ELR (cell line): ENCODE data around the gene CMKLR1.

ENCODE experiments used
- DNase-seq: peaks from one replicate; pipeline ENCODE4 v3.0.0-alpha.2; 2015; ENCODE audit warnings: low read depth

Gene CMKLR1

DNA sequence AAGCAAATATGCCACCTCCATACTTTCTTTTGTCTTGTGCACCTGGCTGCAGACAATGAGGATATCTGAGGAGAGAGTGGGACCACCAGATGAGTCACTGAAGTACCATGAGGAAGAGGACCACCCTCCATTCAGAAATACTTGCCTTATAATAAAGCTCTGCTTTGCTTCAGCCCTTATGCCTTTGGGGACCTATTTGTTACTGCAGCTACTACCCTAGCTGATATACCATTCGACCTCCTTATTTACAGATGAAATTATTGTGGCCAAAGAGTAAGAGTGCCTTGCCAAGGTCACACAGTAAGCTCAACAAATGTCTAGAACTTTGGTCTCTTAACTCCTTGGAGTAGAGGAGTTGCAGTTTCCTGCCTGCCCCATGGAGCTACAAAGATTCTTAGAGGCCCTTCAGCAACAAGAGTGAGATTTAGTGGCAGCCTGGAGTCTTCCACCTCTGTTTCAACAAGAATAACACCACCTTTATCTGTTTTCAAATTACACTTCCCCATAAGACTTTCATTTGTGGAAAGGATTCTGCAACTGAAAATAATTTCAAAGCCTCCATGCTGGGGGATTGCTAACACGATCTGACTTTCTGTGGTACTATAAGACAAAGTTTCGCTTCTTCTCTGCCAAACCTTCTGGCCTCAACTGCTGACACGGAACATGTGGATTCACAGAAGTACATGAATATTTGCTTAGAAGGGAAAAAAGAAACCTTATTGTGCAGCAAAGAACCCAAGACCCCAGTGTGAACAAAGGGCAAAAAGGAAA lies 3.6 kb downstream of the CMKLR1 start:
- no peak for DNase-seq

DNA sequence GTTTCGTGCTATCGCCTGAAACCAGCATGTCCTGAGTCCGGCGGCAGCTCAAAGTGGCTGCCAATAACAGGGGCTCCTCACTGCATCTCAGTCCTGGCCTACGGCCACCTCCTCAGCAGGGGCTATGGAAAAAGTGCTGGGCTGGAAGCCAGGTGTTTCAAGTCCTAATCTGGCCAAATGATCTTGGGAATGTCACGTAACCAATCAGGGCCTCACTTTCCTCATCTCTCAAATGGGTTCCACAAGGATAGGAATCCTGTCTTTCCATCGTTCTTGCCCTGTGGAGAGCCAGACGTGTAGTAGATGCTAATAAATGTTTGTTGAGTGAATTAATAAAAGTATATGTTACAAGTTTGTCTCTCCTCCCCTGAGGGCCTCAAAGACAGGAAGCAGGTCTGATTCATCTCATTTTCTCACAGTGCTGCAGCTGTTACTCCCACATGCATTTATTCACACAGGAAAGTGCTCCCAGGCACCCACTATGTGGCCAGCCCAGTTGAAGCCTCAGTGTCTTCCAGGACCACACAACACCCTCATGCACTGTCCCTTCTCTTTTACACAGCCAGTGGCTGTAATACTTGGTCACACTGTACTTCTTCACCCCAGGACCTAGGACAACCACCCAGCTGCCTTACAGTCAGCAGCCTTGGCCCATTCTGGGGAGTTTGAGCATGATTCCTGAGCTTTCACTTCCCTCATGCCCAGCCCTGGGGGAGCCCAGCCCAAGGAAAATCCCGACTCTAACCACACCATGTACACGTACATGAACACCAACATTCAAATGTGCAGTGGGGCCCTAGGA lies 5.0 kb downstream of the CMKLR1 start:
- peak; percentile 54 for DNase-seq

DNA sequence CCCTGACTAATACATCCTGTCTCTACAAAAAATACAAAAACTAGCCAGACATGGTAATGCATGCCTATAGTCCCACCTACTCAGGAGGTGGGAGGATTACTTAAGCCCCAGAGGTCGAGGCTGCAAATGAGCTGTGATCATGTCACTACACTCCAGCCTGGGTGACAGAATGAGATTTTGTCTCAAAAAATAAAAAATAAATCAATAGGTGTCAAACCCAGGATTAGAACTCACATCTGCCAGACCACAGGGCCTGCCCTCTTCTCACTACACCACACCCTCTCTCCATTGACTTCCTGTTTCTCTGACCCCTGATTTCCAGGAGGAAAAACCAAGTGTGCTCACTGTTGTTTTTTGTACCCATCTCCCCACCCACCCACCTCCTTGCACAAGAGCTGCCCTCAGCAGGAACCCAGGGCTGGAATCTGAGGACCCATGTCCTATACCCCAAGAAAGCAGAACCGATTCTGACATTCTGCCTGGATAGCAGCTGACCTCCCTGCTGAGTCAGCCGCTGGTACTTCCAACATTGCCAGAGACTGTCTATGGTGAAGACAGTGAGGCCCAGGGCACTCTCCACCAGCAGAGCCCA lies 6.2 kb downstream of the CMKLR1 start:
- DNase-seq: peak; percentile 27

DNA sequence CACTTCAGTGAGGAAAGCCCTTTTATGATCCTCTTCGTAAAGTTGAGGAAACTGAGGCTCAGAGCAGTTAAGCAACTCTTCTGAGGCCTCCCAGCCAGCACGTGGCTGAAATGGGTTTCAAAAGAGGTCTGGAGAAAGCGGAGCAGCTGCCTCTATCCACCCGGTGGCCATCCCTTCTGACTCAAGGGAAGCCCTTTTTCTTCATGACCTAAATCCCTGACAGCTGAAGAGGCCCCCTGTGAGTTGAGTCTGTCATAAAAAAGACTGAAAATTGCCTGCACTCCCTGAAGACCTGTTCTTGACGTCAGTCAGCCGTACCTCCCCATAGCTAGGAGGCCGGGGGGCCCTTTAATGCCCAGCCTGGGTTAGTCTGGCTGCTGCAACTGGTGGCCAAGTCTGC lies 10.7 kb downstream of the CMKLR1 start:
- DNase-seq: no peak

DNA sequence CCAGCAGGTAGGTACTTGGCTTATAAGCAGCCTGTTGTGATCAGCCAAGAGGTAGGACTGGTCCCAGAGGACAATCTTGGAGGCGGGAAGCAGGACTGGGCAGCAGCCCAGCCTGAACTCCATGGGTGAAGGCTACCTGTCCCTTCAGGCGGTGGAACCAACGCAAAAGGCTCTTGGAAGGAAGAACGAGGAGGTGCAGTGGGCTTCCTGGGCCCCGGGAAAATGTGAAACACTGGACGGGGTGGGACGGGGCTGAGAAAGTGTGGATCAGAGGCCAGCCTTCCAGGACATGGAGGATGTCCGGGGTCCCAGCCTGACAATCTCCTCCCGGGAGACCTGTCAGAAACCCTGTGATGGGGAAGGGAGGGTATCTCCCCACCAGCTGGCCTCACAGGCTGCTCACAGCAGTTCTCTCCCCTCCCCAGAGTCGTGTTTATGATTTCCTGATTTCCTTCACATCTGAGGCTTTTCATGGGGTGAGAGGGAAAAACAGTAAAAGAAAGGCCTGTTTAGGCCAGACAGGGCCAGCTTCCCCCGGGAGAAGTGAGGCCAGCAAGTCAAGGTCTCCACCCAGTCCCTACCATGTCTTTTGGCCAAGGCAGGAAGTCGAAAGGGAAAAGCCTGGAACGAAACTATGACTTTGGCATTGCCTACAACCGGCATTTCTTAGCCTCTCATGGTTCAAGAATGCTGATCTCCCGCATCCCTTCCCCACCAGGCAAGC lies 11.3 kb downstream of the CMKLR1 start:
- DNase-seq: no peak

DNA sequence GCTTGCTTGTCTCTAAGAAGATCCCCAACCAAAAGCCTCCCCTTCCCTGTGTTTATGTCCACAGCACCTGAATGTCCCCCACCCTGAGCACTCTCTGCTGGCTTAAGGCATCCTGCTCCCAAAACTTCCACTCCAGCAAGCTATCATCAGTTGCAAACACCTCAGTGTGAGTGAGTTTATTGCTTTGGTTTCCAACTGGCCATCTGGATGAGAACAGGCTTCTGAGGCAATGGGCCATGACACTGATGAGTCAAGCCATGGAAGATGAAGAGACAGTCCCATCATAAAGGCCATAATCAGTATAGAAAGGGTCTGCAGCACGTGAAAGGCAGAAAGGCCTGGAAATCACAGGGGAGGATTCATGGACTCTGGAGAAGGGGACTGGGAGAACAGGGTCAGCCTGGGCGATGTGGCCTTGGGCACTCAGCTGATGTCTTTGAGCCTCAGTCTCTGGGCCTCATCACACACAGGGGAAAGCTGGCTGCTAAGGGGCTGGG lies 12.8 kb downstream of the CMKLR1 start:
- no peak for DNase-seq

DNA sequence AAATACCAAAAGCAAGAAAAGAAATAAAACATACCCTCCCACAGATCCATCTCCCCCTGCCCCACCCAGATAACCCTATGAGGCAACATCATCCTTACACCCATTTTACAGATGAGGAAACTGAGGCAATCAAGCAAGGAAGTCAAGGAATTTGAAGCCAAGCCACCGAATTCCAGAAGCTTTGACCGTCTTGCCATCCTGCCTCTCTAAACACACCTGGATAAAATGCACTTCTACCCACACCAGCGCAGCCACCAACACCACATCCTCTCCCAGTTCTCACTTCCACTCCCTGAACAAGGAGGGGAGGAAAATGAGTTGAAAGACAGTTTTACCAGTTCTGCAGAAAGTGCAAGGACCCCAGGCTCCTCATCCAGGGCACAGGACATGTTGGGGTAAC lies 13.6 kb downstream of the CMKLR1 start:
- no peak for DNase-seq

DNA sequence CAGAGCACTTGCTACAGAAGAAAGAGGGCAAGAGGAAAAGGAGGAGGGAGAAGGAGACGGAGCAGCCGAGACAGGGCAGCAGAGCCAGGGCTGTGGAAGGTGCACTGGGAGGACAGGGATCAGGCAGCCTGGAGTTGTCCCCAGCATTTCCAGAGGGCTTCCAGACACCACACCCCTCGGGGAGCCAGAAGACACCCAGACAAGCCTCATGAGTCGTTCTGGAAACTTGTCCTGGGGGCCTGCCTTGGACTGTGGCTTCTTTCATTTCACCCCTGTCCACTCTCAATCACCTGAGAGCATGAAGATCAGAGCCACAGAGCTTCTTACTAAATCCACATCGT lies 14.1 kb downstream of the CMKLR1 start:
- DNase-seq: no peak

DNA sequence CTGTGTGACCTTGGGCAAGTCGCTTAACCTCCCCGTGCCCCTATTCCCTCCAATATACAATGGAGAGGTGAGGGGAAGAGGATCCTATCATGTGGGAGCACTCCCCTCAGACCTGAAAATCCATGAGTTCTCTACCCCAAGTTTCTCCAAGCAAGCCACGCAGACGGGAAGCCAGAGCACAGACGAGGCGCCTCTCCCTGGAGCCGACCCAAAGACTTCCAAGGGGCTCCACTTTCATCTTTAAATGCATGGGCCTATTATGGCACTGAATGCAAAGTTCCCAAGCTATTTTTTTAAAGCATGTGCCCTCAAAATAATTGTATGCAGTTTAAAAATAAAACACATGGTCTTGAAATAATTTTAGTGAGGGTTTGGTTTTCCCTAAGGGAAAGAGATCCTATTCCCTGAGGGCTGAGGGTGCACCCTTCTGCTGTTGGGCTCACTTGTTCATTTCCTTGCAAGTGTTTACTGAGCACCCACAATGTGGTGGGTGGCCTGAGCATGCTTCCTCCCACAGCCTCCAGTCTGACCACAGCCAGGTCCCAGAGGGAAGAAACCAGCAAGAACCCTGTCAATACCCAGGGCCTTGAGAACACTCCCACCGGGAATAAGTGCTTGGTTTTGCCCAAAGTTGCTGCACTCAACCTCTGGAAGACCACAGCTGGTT lies 14.6 kb downstream of the CMKLR1 start:
- DNase-seq: no peak

DNA sequence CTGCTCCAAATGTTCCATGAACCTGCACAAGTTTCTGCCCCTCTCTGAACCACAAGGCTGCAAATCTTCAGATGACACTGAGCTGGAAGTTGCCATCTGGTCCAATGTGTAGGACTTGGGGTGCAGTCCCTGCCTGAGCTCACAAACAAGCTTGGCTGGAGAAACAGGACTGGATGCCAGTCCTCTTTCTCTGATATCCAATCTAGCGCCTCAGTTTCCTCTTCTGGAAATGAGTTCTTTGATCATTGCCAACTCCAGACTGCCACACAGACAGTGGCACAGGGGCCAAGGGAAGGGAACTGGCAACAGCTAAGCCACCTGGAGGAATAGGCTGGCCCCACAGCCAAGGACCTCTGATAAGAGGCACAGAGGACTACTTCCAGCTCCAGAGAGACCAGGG lies 15.5 kb downstream of the CMKLR1 start:
- DNase-seq: no peak

DNA sequence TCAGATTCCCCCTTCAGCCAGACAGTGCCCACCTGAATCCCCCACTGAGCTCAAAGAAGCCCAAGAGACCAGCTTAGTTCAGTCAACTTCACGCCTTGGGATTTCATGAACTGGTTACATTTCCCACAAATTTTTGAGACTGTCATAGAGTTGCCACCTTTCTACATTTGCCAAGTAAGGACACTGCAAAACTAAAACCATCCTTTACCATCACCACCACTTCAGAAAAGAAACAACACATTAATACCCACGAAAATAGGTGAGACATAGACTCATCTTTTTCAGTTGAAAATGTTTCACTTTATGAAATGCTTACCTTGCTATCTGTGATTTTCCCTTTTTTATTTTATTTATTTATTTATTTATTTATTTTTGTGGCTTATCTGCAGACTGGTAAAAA lies 16.1 kb downstream of the CMKLR1 start:
- DNase-seq: no peak

DNA sequence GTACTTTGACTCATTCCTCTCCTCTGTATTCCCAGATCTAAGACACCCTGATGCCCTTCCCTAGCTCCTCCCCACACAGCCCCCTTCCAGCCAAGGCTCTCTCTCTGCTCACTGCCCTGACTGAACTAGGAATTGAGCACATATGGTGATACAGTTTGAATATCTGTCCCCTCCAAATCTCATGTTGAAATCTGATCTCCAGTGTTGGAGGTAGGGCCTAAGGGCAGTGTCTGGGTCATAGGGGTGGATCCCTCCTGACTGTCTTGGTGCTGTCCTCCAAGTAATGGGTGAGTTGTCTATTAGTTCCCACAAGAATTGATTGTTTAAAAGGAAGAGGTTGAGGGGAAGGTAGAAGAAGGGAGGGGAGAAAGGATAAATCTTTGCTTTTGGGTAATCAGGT lies 17.4 kb downstream of the CMKLR1 start:
- no peak for DNase-seq

DNA sequence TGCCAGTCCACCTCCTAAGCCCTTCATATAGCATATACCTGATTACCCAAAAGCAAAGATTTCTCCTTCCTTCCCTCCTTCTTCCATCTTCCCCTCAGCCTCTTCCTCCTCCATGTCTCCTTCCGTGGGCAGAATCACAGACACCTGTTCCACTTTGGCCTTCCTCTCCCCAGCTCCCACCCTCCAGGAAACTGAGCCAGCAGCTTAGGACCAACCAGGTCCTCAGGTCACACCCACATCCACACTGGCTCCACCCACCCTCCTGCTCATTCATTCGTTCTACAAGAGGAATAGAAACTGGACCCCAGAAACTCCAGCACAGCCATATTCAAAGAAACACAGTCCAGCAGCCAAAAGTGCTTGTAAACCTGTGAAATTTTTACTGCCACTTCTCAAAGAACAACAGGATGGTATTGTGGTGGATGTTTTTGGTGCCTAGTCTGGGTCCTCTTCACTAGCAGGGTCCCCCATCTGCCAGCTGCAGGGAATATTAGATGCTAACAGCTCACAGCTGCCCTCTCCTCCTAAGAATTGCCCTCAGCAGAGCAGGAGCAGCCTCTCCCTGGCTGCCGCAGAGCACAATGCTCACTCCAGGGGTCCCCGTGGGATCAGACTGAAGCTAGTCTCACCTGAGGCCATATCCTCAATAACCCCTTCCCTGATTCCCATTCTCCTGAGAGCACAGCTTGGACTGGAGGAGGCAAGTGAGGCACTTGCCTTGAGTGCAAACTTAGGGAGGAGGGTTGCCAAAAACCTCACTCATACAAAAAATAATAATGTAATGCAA lies 18.4 kb downstream of the CMKLR1 start:
- no peak for DNase-seq

DNA sequence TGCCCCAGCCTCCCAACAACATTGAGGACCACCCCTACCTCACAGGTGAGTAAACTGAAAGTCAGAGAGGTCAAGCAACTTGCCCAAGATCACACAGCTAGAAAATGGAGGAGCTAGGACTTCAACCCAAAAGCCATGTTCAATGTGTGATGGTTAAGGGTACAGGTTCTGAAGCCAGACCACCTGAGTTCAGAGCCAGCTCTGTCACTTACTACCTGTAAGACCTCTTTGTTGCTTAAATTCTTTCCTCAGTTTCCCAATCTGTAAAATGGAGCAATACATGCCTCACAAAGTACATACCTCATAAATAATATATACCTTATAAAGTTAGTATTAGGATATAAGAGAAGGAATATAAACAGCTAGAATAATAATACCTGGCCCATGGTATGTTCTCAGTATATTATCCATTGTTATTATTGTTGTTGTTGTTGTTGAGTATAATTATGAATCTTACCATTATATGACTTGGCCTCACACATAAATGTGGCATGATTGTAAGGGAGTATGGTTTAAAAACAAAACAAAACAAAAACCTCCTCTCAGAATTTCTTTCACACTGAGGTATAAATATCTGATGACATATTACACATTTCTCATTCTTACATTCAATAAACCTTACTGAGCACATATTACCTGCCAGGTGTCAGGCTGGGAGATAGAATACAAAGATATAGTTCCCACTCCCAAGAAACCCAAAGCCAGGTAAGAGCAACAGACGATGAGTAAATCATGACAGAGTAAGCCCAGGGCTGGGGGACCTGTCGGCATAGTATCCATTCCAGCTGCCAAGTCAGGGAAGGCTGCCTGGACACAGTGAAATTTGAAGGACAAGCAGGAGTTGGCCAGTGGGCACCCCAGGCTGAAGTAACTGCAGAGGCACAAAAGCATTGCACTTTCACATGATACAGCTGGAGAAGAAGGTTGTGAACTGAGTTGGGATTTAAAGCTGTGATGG lies 19.6 kb downstream of the CMKLR1 start:
- DNase-seq: no peak

DNA sequence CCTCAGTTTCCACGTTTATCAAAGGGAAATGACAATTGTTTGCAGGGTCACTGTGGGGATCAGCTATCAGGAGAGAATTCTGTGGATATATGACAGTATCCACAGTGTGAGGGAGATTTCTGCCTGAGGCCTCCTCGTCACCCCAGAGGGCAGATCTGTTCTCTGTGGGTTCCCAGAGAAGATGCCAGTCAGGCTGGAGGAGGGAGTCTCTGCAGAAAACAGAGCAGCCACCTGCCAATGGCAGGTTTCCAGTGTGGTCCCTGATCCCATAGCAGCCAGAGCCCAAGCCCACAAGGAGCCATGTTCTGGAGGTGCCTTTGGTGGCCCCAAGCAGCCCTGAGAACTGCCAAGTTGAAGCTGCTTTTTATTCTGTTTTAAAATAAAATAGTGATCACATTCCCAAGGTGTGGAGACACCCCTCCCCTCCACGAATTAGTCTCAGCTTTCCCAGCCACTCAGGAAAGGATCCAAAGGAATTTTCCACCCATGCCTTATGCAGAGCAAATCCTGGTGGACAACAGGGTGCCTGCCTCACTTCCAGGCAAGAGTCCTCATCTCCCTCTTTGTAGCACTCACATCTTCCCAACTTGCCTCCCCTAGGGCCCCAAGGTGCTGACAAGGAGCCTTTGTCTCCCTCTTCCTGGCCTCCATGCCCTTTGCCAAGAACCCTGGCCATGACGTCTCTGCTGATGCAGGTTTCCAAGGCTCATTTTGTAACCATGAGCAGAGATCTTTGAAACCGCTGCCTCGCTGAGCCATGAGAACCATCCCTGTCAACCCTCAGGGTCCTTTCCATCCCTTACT lies 20.4 kb downstream of the CMKLR1 start:
- DNase-seq: no peak

DNA sequence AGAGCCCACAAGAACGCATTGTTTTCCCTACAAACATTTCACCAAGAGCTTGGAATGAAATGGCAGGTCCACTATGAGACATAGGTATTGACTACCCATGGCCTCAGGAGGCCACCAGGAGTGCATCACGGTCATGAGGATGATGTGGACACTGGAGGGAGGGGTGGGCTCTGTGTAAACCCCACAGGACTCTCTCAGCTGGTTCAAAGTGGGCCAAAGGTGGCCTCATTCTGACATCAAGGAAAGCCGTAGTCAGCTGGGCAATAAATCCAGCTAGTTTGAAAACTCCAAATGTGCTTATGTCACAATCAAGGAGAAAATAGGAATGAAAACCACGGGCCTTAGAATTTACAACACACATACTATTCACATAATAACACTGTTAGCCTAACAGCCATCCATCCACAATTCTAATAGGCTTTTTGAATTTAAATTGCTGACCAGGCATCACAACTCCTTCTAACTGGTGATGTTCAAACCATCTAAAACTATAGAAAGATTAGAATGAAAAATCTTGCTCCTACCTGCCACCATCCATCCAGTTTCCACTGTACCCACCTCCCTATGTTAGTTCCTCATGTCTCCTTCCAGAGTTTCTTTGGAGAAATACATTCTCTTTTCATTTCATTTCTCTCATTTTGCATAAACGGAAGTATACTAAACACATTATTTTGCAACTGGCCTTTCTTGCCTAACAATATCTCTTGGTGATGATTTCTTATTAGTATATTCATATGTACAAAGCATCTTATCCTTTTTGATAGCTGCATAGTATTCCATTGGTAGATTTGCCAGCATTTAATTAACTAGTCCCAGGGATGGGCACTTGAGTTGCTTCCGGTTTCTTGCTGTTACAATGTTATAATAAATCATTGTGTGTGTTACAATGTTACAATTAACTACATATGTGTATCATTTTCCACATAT lies 21.5 kb downstream of the CMKLR1 start:
- no peak for DNase-seq

DNA sequence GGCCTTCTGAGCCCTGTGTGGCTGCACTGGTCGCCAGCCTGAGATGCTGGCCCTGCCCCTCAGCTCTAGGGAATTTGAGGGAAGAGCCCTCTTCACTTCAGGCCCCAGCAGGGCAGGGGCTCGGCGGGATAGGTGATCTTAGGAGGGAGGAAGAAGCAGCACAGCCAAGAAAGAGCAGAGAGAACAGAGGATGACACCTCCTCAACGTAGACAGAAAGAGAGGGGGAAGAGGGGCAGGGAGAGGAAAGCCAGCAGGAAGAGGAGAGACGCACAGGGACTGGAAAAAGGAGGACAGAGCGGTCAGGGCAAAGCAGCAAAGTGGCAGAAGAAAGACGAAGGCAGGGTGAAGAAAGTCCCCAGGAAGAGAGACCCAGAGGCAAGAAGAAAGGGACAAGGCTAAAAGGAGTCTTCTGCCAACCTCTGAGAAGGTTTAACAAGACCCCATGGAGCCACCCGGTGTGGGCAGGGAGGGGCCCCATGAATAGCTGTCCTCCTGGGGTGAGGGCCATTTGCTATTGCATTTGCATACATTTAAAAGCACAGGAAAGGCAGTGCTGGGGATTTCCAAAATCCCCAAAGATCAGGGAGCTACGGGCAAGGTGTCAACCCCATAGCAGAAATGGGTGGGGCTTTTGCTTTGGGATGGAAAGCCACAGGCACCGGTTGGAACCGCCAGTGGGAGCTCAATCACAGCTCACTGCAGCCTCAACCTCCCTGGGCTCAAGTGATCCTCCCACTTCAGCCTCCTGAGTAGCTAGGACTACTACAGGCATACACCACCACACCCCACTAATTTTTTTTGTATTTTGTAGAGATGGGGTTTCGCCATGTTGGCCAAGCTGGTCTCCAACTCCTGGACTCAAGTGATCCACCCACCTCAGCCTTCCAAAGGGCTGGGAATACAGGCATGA lies 22.7 kb downstream of the CMKLR1 start:
- no peak for DNase-seq
